Neural cell (in vitro differentiated cells): ENCODE measurements around the gene MARK3. TPM values are rescaled to one million over a fixed set of nuclear protein-coding genes. Genes with fewer than 3 reads are reported as not detected.

ENCODE experiments used
- H2AFZ ChIP-seq: fragments of 200-600, 300-800 bp; sonication (generic), shearing (Covaris generic); 2 replicates; pipeline ENCODE4 v1.6.0; 2014; ENCODE audit warnings: low read depth, mild to moderate bottlenecking, antibody characterized with exemption, low read length, moderate library complexity
- H3F3A ChIP-seq: fragments of 200-600 bp; shearing (Covaris generic); 2 replicates; pipeline ENCODE4 v1.6.1; 2016; ENCODE audit warnings: mild to moderate bottlenecking, moderate library complexity, mixed read lengths, antibody characterized with exemption, low read length; ENCODE audit not compliant: insufficient read depth, poor library complexity, severe bottlenecking
- H3K27ac ChIP-seq: fragments of 200-600, 300-800 bp; sonication (generic), shearing (Covaris generic); 2 replicates; pipeline ENCODE4 v1.5.1; 2014; ENCODE audit warnings: mild to moderate bottlenecking, low read length, moderate library complexity
- H3K27me3 ChIP-seq: fragments of 300-800, 200-600 bp; sonication (generic), shearing (Covaris generic); 2 replicates; pipeline ENCODE4 v1.6.0; 2014; ENCODE audit warnings: mild to moderate bottlenecking, low read depth, low read length, moderate library complexity; ENCODE audit not compliant: insufficient read depth
- H3K36me3 ChIP-seq: fragments of 300-800, 200-600 bp; sonication (generic), shearing (Covaris generic); 2 replicates; pipeline ENCODE4 v1.5.1; 2014; ENCODE audit warnings: mild to moderate bottlenecking, antibody characterized with exemption, low read length, moderate library complexity; ENCODE audit not compliant: insufficient read depth
- H3K4me2 ChIP-seq: fragments of 300-800, 200-600 bp; sonication (generic), shearing (Covaris generic); 2 replicates; pipeline ENCODE4 v1.6.0; 2014; ENCODE audit warnings: mild to moderate bottlenecking, low read length
- H3K4me3 ChIP-seq: fragments of 300-800, 200-600 bp; sonication (generic), shearing (Covaris generic); 2 replicates; pipeline ENCODE4 v1.5.1; 2014; ENCODE audit warnings: mild to moderate bottlenecking, low read length, moderate library complexity
- H3K79me2 ChIP-seq: fragments of 200-600 bp; shearing (Covaris generic); replicated peaks from 2 replicates; pipeline ENCODE4 v1.6.0; 2014; ENCODE audit warnings: mild to moderate bottlenecking, low read length, moderate library complexity; ENCODE audit not compliant: insufficient read depth
- H3K9ac ChIP-seq: fragments of 300-800, 200-600 bp; sonication (generic), shearing (Covaris generic); 2 replicates; pipeline ENCODE4 v1.6.1; 2016; ENCODE audit warnings: mild to moderate bottlenecking, low read length, mixed read lengths
- H3K9me2 ChIP-seq: fragments of 200-600 bp; shearing (Covaris generic); 2 replicates; pipeline ENCODE4 v1.6.1; 2016; ENCODE audit warnings: mild to moderate bottlenecking, low read length, mixed read lengths; ENCODE audit not compliant: insufficient read depth
- H3K9me3 ChIP-seq: fragments of 200-600, 300-800 bp; sonication (generic), shearing (Covaris generic); 2 replicates; pipeline ENCODE4 v1.6.1; 2016; ENCODE audit warnings: mild to moderate bottlenecking, mixed run types, low read length, moderate library complexity, mixed read lengths
- H4K20me1 ChIP-seq: fragments of 200-600 bp; shearing (Covaris generic); 2 replicates; pipeline ENCODE4 v1.6.1; 2016; ENCODE audit warnings: mild to moderate bottlenecking, mixed run types; ENCODE audit not compliant: insufficient read depth
- CTCF ChIP-seq: fragments of 450-650 bp; IDR thresholded peaks from 2 replicates; pipeline ENCODE4 v1.5.1; 2014; ENCODE audit warnings: antibody characterized with exemption, mild to moderate bottlenecking, moderate library complexity; ENCODE audit not compliant: poor library complexity, severe bottlenecking
- EP300 ChIP-seq: fragments of 450-650 bp; conservative IDR thresholded peaks from 2 replicates; pipeline ENCODE4 v1.6.1; 2014; ENCODE audit warnings: antibody characterized with exemption, mild to moderate bottlenecking, moderate library complexity; ENCODE audit not compliant: poor library complexity, severe bottlenecking
- EZH2 ChIP-seq: fragments of 200-600, 300-800 bp; shearing (Covaris generic), sonication (generic); IDR thresholded peaks from 2 replicates; pipeline ENCODE4 v1.6.1; 2014; ENCODE audit warnings: antibody characterized with exemption, low read length, borderline replicate concordance, mild to moderate bottlenecking; ENCODE audit not compliant: insufficient read depth, poor library complexity, severe bottlenecking
- MXI1 ChIP-seq: fragments of 450-650 bp; conservative IDR thresholded peaks from 2 replicates; pipeline ENCODE4 v1.6.1; 2014; ENCODE audit warnings: antibody characterized with exemption, mild to moderate bottlenecking; ENCODE audit not compliant: poor library complexity, severe bottlenecking
- POLR2AphosphoS5 ChIP-seq: IDR thresholded peaks from 2 replicates; pipeline ENCODE4 v1.6.1; 2012
- RAD21 ChIP-seq: fragments of 450-650 bp; conservative IDR thresholded peaks from 2 replicates; pipeline ENCODE4 v1.6.1; 2014; ENCODE audit warnings: antibody characterized with exemption, mild to moderate bottlenecking, moderate library complexity
- REST ChIP-seq: IDR thresholded peaks from 2 replicates; pipeline ENCODE4 v1.6.1; 2012; ENCODE audit warnings: borderline replicate concordance
- SMC3 ChIP-seq: fragments of 450-650 bp; conservative IDR thresholded peaks from 2 replicates; pipeline ENCODE4 v1.6.1; 2014; ENCODE audit warnings: antibody characterized with exemption, mild to moderate bottlenecking, moderate library complexity; ENCODE audit not compliant: poor library complexity
- TAF1 ChIP-seq: IDR thresholded peaks from 2 replicates; pipeline ENCODE4 v1.6.1; 2012; ENCODE audit warnings: low read depth
- polyA plus RNA-seq: library from polyadenylated mRNA; depleted of rRNA; stranded (reverse); fragments of >200 nt; gene quantifications from 2 replicates; pipeline ENCODE4 v1.2.3, GENCODE V29; 2014

Gene MARK3
- polyA plus RNA-seq, 1 donor from 2014 or later = 158 TPM

GRCh38 chr14:103430358-103430757 is 45.1 kb downstream of the MARK3 start:
- no peaks in the 10 kb centered on the region for H3K9me2 ChIP-seq
- H3K9ac ChIP-seq = no peak overlapping the region
- no peak overlapping the region for H3K4me2 ChIP-seq
- TF ChIP-seq EP300 (no peak), SMC3 (no peak), EZH2 (no peak), CTCF (no peak), MXI1 (no peak), TAF1 (no peak), REST (no peak), RAD21 (no peak), POLR2AphosphoS5 (no peak)
- no peaks in the 10 kb centered on the region for H3K9me3 ChIP-seq
- no peaks in the 10 kb centered on the region for H3K27me3 ChIP-seq
- no peak overlapping the region for H2AFZ ChIP-seq
- H3K4me3 ChIP-seq = no peak overlapping the region
- H3K27ac ChIP-seq = no peak overlapping the region
- H4K20me1 ChIP-seq = no peaks in the 10 kb centered on the region
- no peaks in the 10 kb centered on the region for H3F3A ChIP-seq
- no peaks in the 10 kb centered on the region for H3K36me3 ChIP-seq
- H3K79me2 ChIP-seq = peaks cover 2% of the 10 kb centered on the region

- peaks cover 2% of the 10 kb centered on the region for H3K79me2 ChIP-seq
- H3K27me3 ChIP-seq = no peaks in the 10 kb centered on the region
- no peaks in the 10 kb centered on the region for H3K9me2 ChIP-seq
- no peaks in the 10 kb centered on the region for H3F3A ChIP-seq
- H3K9ac ChIP-seq = no peak overlapping the region
- H2AFZ ChIP-seq = no peak overlapping the region
- H3K4me2 ChIP-seq = no peak overlapping the region
- H3K4me3 ChIP-seq = no peak overlapping the region
- H3K9me3 ChIP-seq = no peaks in the 10 kb centered on the region
- H3K27ac ChIP-seq = no peak overlapping the region
- TF ChIP-seq EP300 (no peak), TAF1 (no peak), REST (no peak), MXI1 (no peak), SMC3 (no peak), EZH2 (no peak), RAD21 (no peak), CTCF (no peak), POLR2AphosphoS5 (no peak)
- H3K36me3 ChIP-seq = no peaks in the 10 kb centered on the region
- H4K20me1 ChIP-seq = no peaks in the 10 kb centered on the region
Observed at GRCh38 chr14:103432627-103433026, 47.4 kb downstream of the MARK3 start.
